ENCODE results near the gene TCERG1. TPM values are rescaled to one million over a fixed set of nuclear protein-coding genes. Genes with fewer than 3 reads are reported as not detected.
A peak's percentile ranks its signal among the peaks of the same experiment; 100 is the strongest.

The TCERG1 gene
- total RNA-seq, 4 donors from 2014 or later: 28.1 to 38.6 (median 29.9) TPM

- Histone ChIP-seq H3K4me1 (peaks cover 27 to 47% (median 39%) of the 10 kb centered on the region in 4 donors), H3K9me3 (no peaks in the 10 kb centered on the region), H3K36me3 (no peaks in the 10 kb centered on the region), H3K4me3 (peak overlapping the region; percentile 74 to 99 (median 88)), H3K27ac (replicated peaks in 1 of 4) (peak overlapping the region; percentile 80 to 95 (median 86)), H3K27me3 (no peaks in the 10 kb centered on the region)
- intact Hi-C loops (cut with DNase I): no loop called here
- TF ChIP-seq EP300 (IDR thresholded peaks at IDR 0.05) (no peak), POLR2AphosphoS5 (IDR thresholded peaks at IDR 0.05) (no peak)
- WGBS: under 1% methylated on average over 20 of the region's 20 CpGs
- DNase-seq (ENCODE audit: extremely low spot score): no peak
These were observed 724 bp downstream of the TCERG1 start for GRCh38 chr5:146447734-146448380.

GRCh38 chr5:146448783-146449519 lies 1.8 kb downstream of the TCERG1 start:
- peaks cover 27 to 47% (median 41%) of the 10 kb centered on the region in 4 donors for H3K4me1 ChIP-seq
- no peaks in the 10 kb centered on the region for H3K27me3 ChIP-seq
- H3K9me3 ChIP-seq: no peaks in the 10 kb centered on the region
- 81% methylated on average over 6 of the region's 6 CpGs for WGBS
- intact Hi-C loops (cut with DNase I): no loop called here
- peak overlapping the region; percentile 74 to 99 (median 88) for H3K4me3 ChIP-seq
- no peak for DNase-seq (ENCODE audit: extremely low spot score)
- no peaks in the 10 kb centered on the region for H3K36me3 ChIP-seq
- TF ChIP-seq POLR2A (IDR thresholded peaks at IDR 0.05; ENCODE audit: low read depth) (no peak), CTCF (IDR thresholded peaks at IDR 0.05) (no peak), EP300 (IDR thresholded peaks at IDR 0.05) (no peak), POLR2AphosphoS5 (IDR thresholded peaks at IDR 0.05) (no peak)
- H3K27ac ChIP-seq (replicated peaks in 1 of 4): no peak overlapping the region

- no peak overlapping the region for H3K27ac ChIP-seq (replicated peaks in 1 of 4)
- H3K4me1 ChIP-seq: peaks cover 27 to 47% (median 41%) of the 10 kb centered on the region in 4 donors
- 71% methylated on average over 3 of the region's 3 CpGs for WGBS
- intact Hi-C loops (cut with DNase I): no loop called here
- H3K36me3 ChIP-seq: peaks cover 0 to 3% (median 1%) of the 10 kb centered on the region in 4 donors
- H3K9me3 ChIP-seq: no peaks in the 10 kb centered on the region
- H3K27me3 ChIP-seq: no peaks in the 10 kb centered on the region
- no peak for DNase-seq (ENCODE audit: extremely low spot score)
- H3K4me3 ChIP-seq: no peak overlapping the region
- TF ChIP-seq CTCF (IDR thresholded peaks at IDR 0.05) (no peak), POLR2A (IDR thresholded peaks at IDR 0.05; ENCODE audit: low read depth) (no peak), EP300 (IDR thresholded peaks at IDR 0.05) (no peak), POLR2AphosphoS5 (IDR thresholded peaks at IDR 0.05) (no peak)
These were observed 2.9 kb downstream of the TCERG1 start for GRCh38 chr5:146450002-146450401.

- no peak overlapping the region for H3K27ac ChIP-seq (replicated peaks in 1 of 4)
- intact Hi-C loops (cut with DNase I): no loop called here
- no peaks in the 10 kb centered on the region for H3K27me3 ChIP-seq
- H3K9me3 ChIP-seq: no peaks in the 10 kb centered on the region
- peaks cover 0 to 17% (median 8%) of the 10 kb centered on the region in 4 donors for H3K36me3 ChIP-seq
- H3K4me3 ChIP-seq: no peak overlapping the region
- no peak for DNase-seq (ENCODE audit: extremely low spot score)
- peaks cover 27 to 46% (median 41%) of the 10 kb centered on the region in 4 donors for H3K4me1 ChIP-seq
- 87% methylated on average over 6 of the region's 6 CpGs for WGBS
- TF ChIP-seq CTCF (IDR thresholded peaks at IDR 0.05): no peak
- no peak for TF ChIP-seq EP300 (IDR thresholded peaks at IDR 0.05)
- TF ChIP-seq POLR2AphosphoS5 (IDR thresholded peaks at IDR 0.05): no peak
These were observed 4.3 kb downstream of the TCERG1 start for GRCh38 chr5:146451411-146451810.

- WGBS: 94% methylated on average over 2 of the region's 2 CpGs
- no peak for DNase-seq (ENCODE audit: extremely low spot score)
- Histone ChIP-seq H3K36me3 (peaks cover 26 to 75% (median 49%) of the 10 kb centered on the region in 4 donors), H3K9me3 (no peaks in the 10 kb centered on the region), H3K4me1 (peaks cover 0 to 5% (median 2%) of the 10 kb centered on the region in 4 donors), H3K4me3 (no peak overlapping the region), H3K27me3 (no peaks in the 10 kb centered on the region), H3K27ac (replicated peaks in 1 of 4) (no peak overlapping the region)
- TF ChIP-seq POLR2AphosphoS5 (IDR thresholded peaks at IDR 0.05): no peak
- no peak for TF ChIP-seq EP300 (IDR thresholded peaks at IDR 0.05)
- no peak for TF ChIP-seq POLR2A (IDR thresholded peaks at IDR 0.05; ENCODE audit: low read depth)
- no peak for TF ChIP-seq CTCF (IDR thresholded peaks at IDR 0.05)
- intact Hi-C loops (cut with DNase I): no loop called here
These were observed 10.3 kb downstream of the TCERG1 start for GRCh38 chr5:146457431-146457830.

Data from esophagus muscularis mucosa (tissue), 4 donors.